ENCODE data around the gene KIAA0319L. TPM values are rescaled to one million over a fixed set of nuclear protein-coding genes. Genes with fewer than 3 reads are reported as not detected.

Gene KIAA0319L
- total and polyA plus RNA-seq, 4 donors: 27.0 to 107 (median 27.9) TPM

- Histone ChIP-seq H3K27me3 (ENCODE audit: control insufficient read depth in 4 of 4, insufficient read depth in 4 of 4, low read length in 3 of 4) (no peaks in the 10 kb centered on the region), H3K4me1 (ENCODE audit: control insufficient read depth in 4 of 4, insufficient read depth in 4 of 4, low read length in 3 of 4) (peaks cover 0 to 14% (median 7%) of the 10 kb centered on the region in 4 donors), H3K4me3 (ENCODE audit: low read depth in 1 of 3, low read length in 3 of 3) (no peak overlapping the region), H3K27ac (ENCODE audit: low read depth in 1 of 2, low read length in 2 of 2) (no peak overlapping the region), H3K9ac (ENCODE audit: low read depth in 1 of 2, low read length in 2 of 2) (no peak overlapping the region), H3K36me3 (ENCODE audit: control insufficient read depth in 4 of 4, insufficient read depth in 3 of 4, low read depth in 1 of 4, low read length in 3 of 4) (peaks cover 0 to 17% (median 9%) of the 10 kb centered on the region in 4 donors), H3K9me3 (ENCODE audit: control insufficient read depth in 4 of 4, low read length in 3 of 4) (no peaks in the 10 kb centered on the region)
- WGBS: 98% methylated on average over 1 of the region's 1 CpG
- TF ChIP-seq CTCF (IDR thresholded peaks at IDR 0.05; ENCODE audit: low read depth, low read length, missing input control) (no peak), FOXA2 (IDR thresholded peaks at IDR 0.05) (no peak), HNF4A (conservative IDR thresholded peaks at IDR 0.05) (no peak), MAX (IDR thresholded peaks at IDR 0.05) (no peak), ATF3 (IDR thresholded peaks at IDR 0.05) (no peak), NR2F2 (IDR thresholded peaks at IDR 0.05) (no peak)
- DNase-seq (ENCODE audit: low spot score): no peak
Observed at GRCh38 chr1:35408925-35409324, 148.3 kb downstream of the KIAA0319L start.

- Histone ChIP-seq H3K36me3 (ENCODE audit: control insufficient read depth in 4 of 4, insufficient read depth in 3 of 4, low read depth in 1 of 4, low read length in 3 of 4) (peaks cover 0 to 17% (median 9%) of the 10 kb centered on the region in 4 donors), H3K9me3 (ENCODE audit: control insufficient read depth in 4 of 4, low read length in 3 of 4) (no peaks in the 10 kb centered on the region), H3K27me3 (ENCODE audit: control insufficient read depth in 4 of 4, insufficient read depth in 4 of 4, low read length in 3 of 4) (no peaks in the 10 kb centered on the region), H3K4me3 (ENCODE audit: low read depth in 1 of 3, low read length in 3 of 3) (no peak overlapping the region), H3K9ac (ENCODE audit: low read depth in 1 of 2, low read length in 2 of 2) (no peak overlapping the region), H3K4me1 (ENCODE audit: control insufficient read depth in 4 of 4, insufficient read depth in 4 of 4, low read length in 3 of 4) (peaks cover 0 to 14% (median 7%) of the 10 kb centered on the region in 4 donors), H3K27ac (ENCODE audit: low read depth in 1 of 2, low read length in 2 of 2) (no peak overlapping the region)
- TF ChIP-seq GABPA (IDR thresholded peaks at IDR 0.05 in 1 of 2, conservative IDR thresholded peaks at IDR 0.05 in 1 of 2): no peak
- no peak for TF ChIP-seq ZBTB33 (IDR thresholded peaks at IDR 0.05)
- TF ChIP-seq RAD21 (IDR thresholded peaks at IDR 0.05): peak; percentile 22 to 28
- no peak for TF ChIP-seq TAF1 (conservative IDR thresholded peaks at IDR 0.05)
- peak; percentile 36 for TF ChIP-seq SP1 (IDR thresholded peaks at IDR 0.05)
- peak; percentile 16 to 30 for TF ChIP-seq HNF4A (conservative IDR thresholded peaks at IDR 0.05)
- no peak for TF ChIP-seq EGR1 (IDR thresholded peaks at IDR 0.05; ENCODE audit: low read depth in 2 of 2)
- no peak for TF ChIP-seq REST (IDR thresholded peaks at IDR 0.05)
- TF ChIP-seq NR2F2 (IDR thresholded peaks at IDR 0.05): no peak
- no peak for TF ChIP-seq ATF3 (IDR thresholded peaks at IDR 0.05)
- no peak for TF ChIP-seq FOXA1 (IDR thresholded peaks at IDR 0.05)
- TF ChIP-seq FOXA2 (IDR thresholded peaks at IDR 0.05): peak; percentile 59
- WGBS: 42% methylated on average over 4 of the region's 4 CpGs
- DNase-seq (ENCODE audit: low spot score): no peak
Observed at GRCh38 chr1:35407743-35408142, 149.5 kb downstream of the KIAA0319L start.

Data from liver (tissue), 9 donors.